ACC112 (cell line): ENCODE measurements around the gene DOK3.

ENCODE experiments used
- H2AFZ ChIP-seq: fragments of 200-600 bp; sonication (generic); one replicate; pipeline ENCODE4 v1.6.0; 2017; ENCODE audit warnings: antibody characterized with exemption, low read length; ENCODE audit not compliant: unreplicated experiment
- H3K27ac ChIP-seq: fragments of 200-600 bp; sonication (generic); 2 replicates; pipeline ENCODE4 v1.5.1; 2014; ENCODE audit warnings: low read depth, mild to moderate bottlenecking, antibody characterized with exemption, low read length, moderate library complexity
- H3K27me3 ChIP-seq: fragments of 200-600 bp; sonication (generic); 2 replicates; pipeline ENCODE4 v1.6.1; 2014; ENCODE audit warnings: mild to moderate bottlenecking, antibody characterized with exemption, low read length, moderate library complexity, mixed read lengths; ENCODE audit not compliant: insufficient read depth
- H3K36me3 ChIP-seq: fragments of 200-600 bp; sonication (generic); 2 replicates; pipeline ENCODE4 v1.6.1; 2016; ENCODE audit warnings: mild to moderate bottlenecking, antibody characterized with exemption, low read length, moderate library complexity, mixed read lengths; ENCODE audit not compliant: insufficient read depth
- H3K4me1 ChIP-seq: fragments of 200-600 bp; sonication (generic); one replicate; pipeline ENCODE4 v1.6.1; 2016; ENCODE audit warnings: low read length, mixed read lengths; ENCODE audit not compliant: insufficient read depth, unreplicated experiment, control insufficient read depth
- H3K4me3 ChIP-seq: fragments of 200-600 bp; sonication (generic); 2 replicates; pipeline ENCODE4 v1.5.1; 2014; ENCODE audit warnings: mild to moderate bottlenecking, low read depth, low read length
- H3K79me2 ChIP-seq: fragments of 200-600 bp; sonication (generic); one replicate; pipeline ENCODE4 v1.6.0; 2016; ENCODE audit warnings: low read length; ENCODE audit not compliant: control insufficient read depth, unreplicated experiment, insufficient read depth

DOK3 gene

DNA sequence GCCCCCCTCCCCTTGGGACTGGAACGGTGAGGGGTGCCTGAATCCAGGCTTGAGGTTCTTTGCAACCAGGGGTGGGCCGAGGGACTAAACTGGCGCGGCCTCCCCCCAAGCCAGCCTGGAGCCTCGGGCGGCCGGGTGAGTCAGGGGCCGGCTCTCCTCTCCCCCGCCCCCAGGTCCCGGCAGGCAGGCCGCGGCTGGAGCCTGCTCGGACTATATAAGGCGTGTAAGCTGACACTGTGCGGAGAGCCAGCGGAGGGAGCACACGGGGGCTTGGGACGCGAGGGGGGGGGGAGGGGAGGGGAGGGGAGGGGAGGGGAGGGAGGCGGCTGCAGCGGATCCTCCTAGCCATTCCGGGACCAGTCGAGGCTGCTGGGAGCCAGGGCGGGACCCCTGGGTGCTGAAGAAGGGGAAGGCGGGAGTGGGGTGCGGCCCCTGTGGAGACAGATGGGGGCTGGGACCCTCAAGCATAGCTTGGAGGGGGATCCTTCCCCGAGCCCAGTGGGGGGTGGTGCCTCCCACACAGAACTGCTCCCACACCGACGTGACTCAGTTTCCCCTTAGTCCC is 12.8 kb downstream of the DOK3 start:
- H3K4me3 ChIP-seq: peak overlapping the region; percentile 78
- peak overlapping the region; percentile 82 for H3K27ac ChIP-seq
- H3K36me3 ChIP-seq: peaks cover 6% of the 10 kb centered on the region; the same call in 1 of the 2 replicates
- H3K4me1 ChIP-seq: peaks cover 50% of the 10 kb centered on the region
- no peak overlapping the region for H2AFZ ChIP-seq
- H3K27me3 ChIP-seq: no peaks in the 10 kb centered on the region
- H3K79me2 ChIP-seq: peaks cover 33% of the 10 kb centered on the region

GRCh38 chr5:177496070-177496726 is 13.4 kb downstream of the DOK3 start:
- Histone ChIP-seq H3K4me3 (peak overlapping the region; percentile 78), H3K4me1 (peaks cover 50% of the 10 kb centered on the region), H3K79me2 (peaks cover 34% of the 10 kb centered on the region), H3K27ac (peak overlapping the region; percentile 82), H2AFZ (no peak overlapping the region), H3K36me3 (peaks cover 8% of the 10 kb centered on the region; the same call in 1 of the 2 replicates), H3K27me3 (no peaks in the 10 kb centered on the region)

DNA sequence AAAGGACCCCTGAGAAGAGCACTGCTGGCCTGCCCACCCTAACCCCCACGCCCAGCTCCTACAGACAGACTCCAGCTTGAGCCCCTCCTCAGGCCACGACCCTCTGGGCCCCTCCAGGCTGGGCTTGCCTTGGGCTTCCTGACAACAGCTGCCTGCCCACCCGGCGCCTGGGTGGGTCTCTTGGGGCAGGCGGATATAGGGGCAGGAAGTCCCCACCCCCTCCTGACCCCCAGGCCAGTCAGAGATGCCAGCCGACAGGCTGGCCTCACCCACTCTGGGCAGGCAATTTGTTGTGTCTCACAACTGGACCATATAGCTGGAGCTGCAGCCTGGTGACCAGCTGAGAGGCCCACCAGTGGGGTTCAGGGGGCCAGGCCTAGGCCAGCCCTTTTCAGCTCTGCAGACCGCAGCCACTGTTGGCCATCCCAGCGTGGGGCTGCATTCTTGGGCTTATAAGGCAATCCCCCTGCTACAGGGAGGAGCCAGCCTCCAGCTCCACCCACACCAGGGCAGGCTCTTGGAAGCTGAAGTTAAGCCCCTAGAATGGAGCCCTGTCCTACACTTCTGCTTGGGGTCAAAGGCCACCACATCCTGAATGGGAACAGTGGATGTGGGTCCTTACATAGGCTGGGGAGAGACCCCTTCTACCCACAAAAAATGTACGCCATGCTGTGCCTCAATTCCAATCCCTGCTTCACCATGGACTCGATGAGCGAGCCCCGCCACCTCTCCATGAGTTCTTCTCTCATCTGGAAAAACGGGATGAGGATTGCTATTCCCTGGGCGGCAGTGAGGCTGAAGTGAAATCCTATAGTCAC is 14.2 kb downstream of the DOK3 start:
- H3K4me1 ChIP-seq: peaks cover 45% of the 10 kb centered on the region

GRCh38 chr5:177494346-177495195 is 15.1 kb downstream of the DOK3 start:
- Histone ChIP-seq H3K4me1 (peaks cover 46% of the 10 kb centered on the region), H3K79me2 (peaks cover 41% of the 10 kb centered on the region), H3K27me3 (no peaks in the 10 kb centered on the region), H2AFZ (no peak overlapping the region), H3K4me3 (peak overlapping the region; percentile 78), H3K27ac (peak overlapping the region; percentile 82), H3K36me3 (peaks cover 18% of the 10 kb centered on the region; the same call in 1 of the 2 replicates)

More for the DNA sequence above, 14.2 kb downstream of the DOK3 start:
- Histone ChIP-seq H3K27ac (peak overlapping the region; percentile 82), H3K79me2 (peaks cover 41% of the 10 kb centered on the region), H2AFZ (no peak overlapping the region), H3K36me3 (peaks cover 14% of the 10 kb centered on the region; the same call in 1 of the 2 replicates), H3K4me3 (peak overlapping the region; percentile 78), H3K27me3 (no peaks in the 10 kb centered on the region)

DNA sequence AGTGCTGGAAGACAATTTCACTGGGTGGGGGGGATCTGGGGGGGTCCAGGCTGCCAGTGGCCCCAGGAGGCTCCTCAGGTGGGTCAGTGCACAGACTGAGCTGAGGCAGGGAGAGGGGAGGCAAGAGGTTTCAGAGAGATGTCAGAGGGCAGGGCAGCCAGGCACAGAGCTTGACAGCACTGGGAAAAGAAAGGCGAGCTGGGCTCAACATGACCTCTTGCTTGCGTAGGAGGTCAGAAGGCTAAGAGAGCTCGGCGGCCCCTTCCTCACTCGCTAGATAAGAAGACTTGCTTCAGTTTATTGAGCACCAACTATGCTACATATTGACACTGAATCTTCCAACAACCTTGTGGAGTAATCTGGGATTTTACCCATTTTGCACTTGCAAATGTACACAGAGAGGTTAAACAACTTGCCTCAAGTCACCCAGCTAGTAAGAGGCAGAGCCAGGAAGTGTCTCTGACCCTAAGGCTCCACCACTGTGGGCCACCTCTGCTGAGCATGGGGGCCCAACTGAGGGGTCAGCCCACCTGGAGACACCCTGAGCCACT is 15.8 kb downstream of the DOK3 start:
- Histone ChIP-seq H3K27ac (peak overlapping the region; percentile 82), H2AFZ (no peak overlapping the region), H3K4me1 (peaks cover 46% of the 10 kb centered on the region), H3K4me3 (peak overlapping the region; percentile 56), H3K36me3 (peaks cover 18% of the 10 kb centered on the region; the same call in 1 of the 2 replicates), H3K79me2 (peaks cover 44% of the 10 kb centered on the region), H3K27me3 (no peaks in the 10 kb centered on the region)

DNA sequence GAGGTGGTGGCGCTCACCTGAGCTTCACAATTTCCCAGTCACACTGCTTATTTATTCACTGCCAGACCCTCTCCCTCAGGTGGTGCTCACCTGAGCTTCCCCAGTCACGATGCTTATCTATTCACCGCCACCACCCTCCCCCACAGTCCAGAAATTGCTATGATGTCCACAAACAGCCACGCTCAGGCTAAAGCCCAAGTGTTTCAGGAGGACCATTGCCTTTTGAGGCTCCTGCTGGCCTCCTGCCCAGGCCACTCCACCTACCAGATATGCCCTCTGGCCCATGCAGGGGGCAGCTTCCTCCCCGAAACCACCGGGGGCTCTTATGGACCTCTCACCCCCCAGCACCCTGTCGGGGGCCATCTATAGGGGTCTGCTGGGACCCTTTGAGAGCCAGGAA is 16.8 kb downstream of the DOK3 start:
- Histone ChIP-seq H3K4me3 (no peak overlapping the region), H3K27ac (peak overlapping the region; percentile 82), H3K79me2 (peaks cover 44% of the 10 kb centered on the region), H2AFZ (no peak overlapping the region), H3K27me3 (no peaks in the 10 kb centered on the region), H3K36me3 (peaks cover 21% of the 10 kb centered on the region; the same call in 1 of the 2 replicates), H3K4me1 (peaks cover 38% of the 10 kb centered on the region)

DNA sequence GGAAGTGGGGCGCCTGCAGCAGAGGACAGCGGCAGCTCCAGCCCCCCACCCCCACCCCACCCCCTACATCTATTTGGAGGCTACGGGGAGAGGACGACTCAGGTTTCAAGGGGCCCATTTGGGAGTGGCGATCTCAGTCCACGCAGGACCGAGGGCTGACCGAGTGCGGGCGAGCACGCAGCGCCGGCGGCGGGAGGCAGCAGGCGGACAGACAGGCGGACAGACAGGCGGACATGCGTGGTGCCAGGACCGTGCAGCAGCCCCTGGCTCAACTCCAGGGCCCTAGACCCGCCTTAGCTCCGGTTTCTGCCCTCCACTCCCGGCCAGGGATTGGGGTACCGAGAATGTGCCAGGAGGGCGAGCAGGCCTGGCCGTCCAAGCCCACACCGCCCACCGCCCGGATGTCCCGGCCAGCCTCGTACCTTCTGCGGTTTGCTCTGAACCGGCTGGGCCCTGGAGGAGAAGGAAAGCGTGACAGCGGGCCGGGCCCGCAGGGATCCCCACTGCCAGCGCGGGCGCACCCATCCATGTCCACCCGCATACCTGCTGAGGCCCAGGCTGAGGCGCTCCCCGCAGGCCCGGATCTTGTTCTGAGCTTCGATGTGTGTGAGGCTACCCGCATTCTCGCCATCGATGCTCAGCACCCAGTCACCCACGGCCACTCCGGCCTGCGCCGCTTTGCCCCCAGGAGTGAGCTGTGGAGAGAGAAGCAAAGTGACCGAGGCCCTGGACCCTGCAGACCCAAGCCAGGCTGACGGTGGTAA is 17.5 kb downstream of the DOK3 start:
- peaks cover 38% of the 10 kb centered on the region for H3K4me1 ChIP-seq
- H2AFZ ChIP-seq: no peak overlapping the region
- no peak overlapping the region for H3K27ac ChIP-seq
- H3K79me2 ChIP-seq: peaks cover 44% of the 10 kb centered on the region
- no peaks in the 10 kb centered on the region for H3K27me3 ChIP-seq
- H3K36me3 ChIP-seq: peaks cover 27% of the 10 kb centered on the region
- H3K4me3 ChIP-seq: no peak overlapping the region

DNA sequence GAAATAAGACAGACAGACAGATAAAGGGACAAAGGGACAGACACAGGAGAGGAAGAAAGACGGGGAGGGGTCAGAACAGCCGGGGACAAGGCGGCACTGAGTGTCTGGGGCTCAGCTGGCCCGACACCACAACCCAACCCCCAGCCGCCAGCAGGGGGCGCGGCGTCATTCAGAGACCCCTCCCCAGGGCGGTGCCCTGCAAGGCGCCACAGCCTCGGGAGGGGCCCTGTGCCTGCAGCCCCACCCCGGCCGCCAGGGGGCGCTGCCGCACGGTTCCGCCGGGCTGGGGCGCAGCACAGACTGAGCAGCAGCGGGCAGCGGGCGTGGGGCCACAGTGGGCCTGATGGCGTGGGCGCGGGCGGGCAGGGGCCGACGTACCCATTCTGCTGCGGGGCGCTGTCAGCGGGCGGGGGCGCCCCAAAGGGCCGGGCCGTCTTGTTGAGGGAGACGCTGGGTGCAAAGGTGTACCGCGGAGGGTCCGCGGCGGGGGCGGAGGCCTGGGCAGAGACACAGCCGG is 18.1 kb downstream of the DOK3 start:
- H3K79me2 ChIP-seq: peaks cover 41% of the 10 kb centered on the region
- no peak overlapping the region for H2AFZ ChIP-seq
- H3K4me3 ChIP-seq: no peak overlapping the region

DNA sequence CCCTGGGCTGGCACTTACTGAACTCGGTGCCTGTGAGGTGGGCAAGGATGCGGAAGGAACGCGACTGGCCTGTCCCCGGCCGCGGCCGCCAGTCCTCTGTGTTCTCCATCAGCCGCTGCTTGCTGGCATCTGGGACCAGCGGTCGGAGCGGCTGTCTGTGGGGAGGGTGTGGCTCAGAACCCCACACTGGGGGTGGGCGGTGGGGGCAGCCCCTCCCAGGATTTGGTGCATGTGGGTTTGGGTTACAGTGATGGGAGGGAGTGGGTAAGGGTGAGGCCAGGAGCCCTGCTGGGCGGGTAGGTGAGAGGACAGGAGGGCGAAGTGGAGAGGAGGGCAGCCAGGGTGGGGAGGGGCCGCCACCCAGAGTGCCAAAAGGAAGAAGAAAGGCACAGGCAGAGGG is 18.6 kb downstream of the DOK3 start:
- no peak overlapping the region for H3K27ac ChIP-seq
- H3K79me2 ChIP-seq: peaks cover 37% of the 10 kb centered on the region
- no peak overlapping the region for H2AFZ ChIP-seq
- H3K4me1 ChIP-seq: peaks cover 35% of the 10 kb centered on the region
- H3K4me3 ChIP-seq: no peak overlapping the region
- H3K36me3 ChIP-seq: peaks cover 32% of the 10 kb centered on the region
- no peaks in the 10 kb centered on the region for H3K27me3 ChIP-seq

More for the DNA sequence above, 18.1 kb downstream of the DOK3 start:
- no peak overlapping the region for H3K27ac ChIP-seq
- H3K36me3 ChIP-seq: peaks cover 29% of the 10 kb centered on the region
- H3K4me1 ChIP-seq: peaks cover 38% of the 10 kb centered on the region
- no peaks in the 10 kb centered on the region for H3K27me3 ChIP-seq
